PFSK-1 (cell line): Measurements from ENCODE around the gene PP2D1.

ENCODE experiments used
- FOXP2 ChIP-seq: optimal IDR thresholded peaks from 2 replicates; pipeline ENCODE3; 2011; ENCODE audit warnings: borderline replicate concordance, control low read depth, inconsistent platforms; ENCODE audit not compliant: insufficient read depth; ENCODE audit errors: extremely low read length, extremely low read depth
- POLR2AphosphoS5 ChIP-seq: IDR thresholded peaks from 2 replicates; pipeline ENCODE4 v1.6.1; 2012; ENCODE audit warnings: low read depth, mild to moderate bottlenecking, control low read depth, low read length, moderate library complexity
- REST ChIP-seq, 2 experiments: IDR thresholded peaks; 2 replicates each; pipeline versions ENCODE4 v1.6.1 to v1.8.0; 2011 to 2012; ENCODE audit warnings: low read depth in 2 of 2, low read length in 2 of 2, control low read depth in 1 of 2, inconsistent platforms in 1 of 2, mild to moderate bottlenecking in 1 of 2, moderate library complexity in 1 of 2; ENCODE audit not compliant: insufficient read depth in 1 of 2
- SIN3A ChIP-seq: IDR thresholded peaks from 2 replicates; pipeline ENCODE4 v1.6.1; 2012; ENCODE audit warnings: mild to moderate bottlenecking, low read length, moderate library complexity, borderline replicate concordance; ENCODE audit not compliant: insufficient read depth
- TAF1 ChIP-seq: IDR thresholded peaks from 2 replicates; pipeline ENCODE4 v1.6.1; 2012; ENCODE audit warnings: low read length, control low read depth, borderline replicate concordance; ENCODE audit not compliant: insufficient read depth

PP2D1 gene

GRCh38 chr3:19938295-19938627, 73.8 kb downstream of the PP2D1 start:
- TF ChIP-seq TAF1 (no peak), POLR2AphosphoS5 (no peak), REST (IDR thresholded peaks at IDR 0.05; ENCODE audit: insufficient read depth in 1 of 2, low read depth in 2 of 2, low read length in 2 of 2) (no peak), SIN3A (no peak), FOXP2 (no peak)

GRCh38 chr3:19937459-19938294, 74.4 kb downstream of the PP2D1 start:
- no peak for TF ChIP-seq POLR2AphosphoS5
- no peak for TF ChIP-seq TAF1
- TF ChIP-seq REST (IDR thresholded peaks at IDR 0.05; ENCODE audit: insufficient read depth in 1 of 2, low read depth in 2 of 2, low read length in 2 of 2), result no peak
- no peak for TF ChIP-seq FOXP2
- TF ChIP-seq SIN3A, result no peak
